AG10803 (cell line): Measurements from ENCODE around the gene SPTLC2.
A peak's percentile ranks its signal among the peaks of the same experiment; 100 is the strongest.

Source experiments
- DNase-seq: peaks from one replicate; pipeline ENCODE4 v3.0.0; 2010; ENCODE audit warnings: low read depth
- H3K4me3 ChIP-seq: 2 replicates; pipeline ENCODE4 v1.5.1; 2011; ENCODE audit warnings: mild to moderate bottlenecking, low read length, control low read depth
- CTCF ChIP-seq: conservative IDR thresholded peaks from 2 replicates; pipeline ENCODE4 v1.5.1; 2011; ENCODE audit warnings: mild to moderate bottlenecking, low read length, control low read depth, inconsistent platforms

Gene SPTLC2

GRCh38 chr14:77620222-77620870 lies 3.9 kb upstream of the SPTLC2 start:
- H3K4me3 ChIP-seq: no peak overlapping the region
- no peak for DNase-seq
- no peak for TF ChIP-seq CTCF

- TF ChIP-seq CTCF: no peak
- DNase-seq: no peak
- H3K4me3 ChIP-seq: no peak overlapping the region
Measured at GRCh38 chr14:77618381-77618970, 2.0 kb upstream of the SPTLC2 start.

GRCh38 chr14:77616133-77616453 lies 344 bp downstream of the SPTLC2 start:
- peak overlapping the region; percentile 85 for H3K4me3 ChIP-seq
- TF ChIP-seq CTCF: no peak
- DNase-seq: no peak

GRCh38 chr14:77615361-77616132 lies 890 bp downstream of the SPTLC2 start:
- no peak for TF ChIP-seq CTCF
- peak overlapping the region; percentile 85 for H3K4me3 ChIP-seq
- no peak for DNase-seq

- DNase-seq: peak; percentile 40
- no peak overlapping the region for H3K4me3 ChIP-seq
- TF ChIP-seq CTCF: no peak
Measured at GRCh38 chr14:77613201-77613600, 3.2 kb downstream of the SPTLC2 start.

- TF ChIP-seq CTCF: no peak
- DNase-seq: peak; percentile 66
- no peak overlapping the region for H3K4me3 ChIP-seq
Measured at GRCh38 chr14:77612011-77612620, 4.3 kb downstream of the SPTLC2 start.
